ENCODE data around the gene IL32.
"Not testable (repeated sequence)": the region's sequence is repeated elsewhere in the genome, so short reads cannot be mapped to it uniquely, and the experiment has no call there.

The IL32 gene

GRCh38 chr16:3052571-3053329 lies 12.7 kb upstream of the IL32 start:
- not testable (repeated sequence) for DNase-seq

GRCh38 chr16:3053330-3053710 lies 12.1 kb upstream of the IL32 start:
- DNase-seq, result not testable (repeated sequence)

DNA sequence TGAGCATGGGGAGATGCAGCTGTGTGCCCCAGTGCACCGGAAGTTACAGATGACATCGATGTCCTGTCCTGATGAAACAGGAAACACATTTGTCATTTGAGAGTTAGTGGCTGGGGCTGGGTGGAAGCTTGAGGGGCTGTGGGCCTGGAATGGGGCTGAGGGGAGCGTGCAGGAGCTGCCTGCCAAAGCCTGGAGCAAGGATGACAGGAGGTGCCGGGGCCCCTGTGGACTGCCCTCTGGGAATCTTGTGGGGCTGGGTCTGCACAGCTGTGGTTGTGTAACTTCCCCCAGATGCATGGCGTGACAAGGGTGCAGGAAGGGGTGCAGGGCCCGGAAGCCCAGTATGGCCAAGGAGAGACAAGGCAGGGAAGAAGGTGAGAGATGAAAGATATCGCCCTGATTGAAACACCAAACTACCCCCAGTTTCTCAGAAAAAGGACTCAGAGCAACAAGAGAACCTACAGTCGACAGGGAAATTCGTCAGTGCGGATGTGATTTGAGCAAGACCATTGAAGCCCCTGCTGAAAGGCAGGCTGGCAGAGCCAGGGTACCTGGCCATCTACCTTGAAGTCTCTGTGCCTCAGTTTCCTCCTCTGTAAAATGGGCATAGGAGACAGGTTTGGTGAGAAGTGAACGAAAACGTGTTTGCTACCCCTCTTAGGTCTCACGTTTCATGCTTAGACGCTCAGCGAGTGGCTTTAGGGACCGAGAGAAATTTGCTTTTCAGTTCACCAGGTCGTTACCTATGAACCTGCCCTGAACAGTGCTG lies 10.3 kb upstream of the IL32 start:
- no peak for DNase-seq

GRCh38 chr16:3055734-3056115 lies 9.7 kb upstream of the IL32 start:
- not testable (repeated sequence) for DNase-seq

DNA sequence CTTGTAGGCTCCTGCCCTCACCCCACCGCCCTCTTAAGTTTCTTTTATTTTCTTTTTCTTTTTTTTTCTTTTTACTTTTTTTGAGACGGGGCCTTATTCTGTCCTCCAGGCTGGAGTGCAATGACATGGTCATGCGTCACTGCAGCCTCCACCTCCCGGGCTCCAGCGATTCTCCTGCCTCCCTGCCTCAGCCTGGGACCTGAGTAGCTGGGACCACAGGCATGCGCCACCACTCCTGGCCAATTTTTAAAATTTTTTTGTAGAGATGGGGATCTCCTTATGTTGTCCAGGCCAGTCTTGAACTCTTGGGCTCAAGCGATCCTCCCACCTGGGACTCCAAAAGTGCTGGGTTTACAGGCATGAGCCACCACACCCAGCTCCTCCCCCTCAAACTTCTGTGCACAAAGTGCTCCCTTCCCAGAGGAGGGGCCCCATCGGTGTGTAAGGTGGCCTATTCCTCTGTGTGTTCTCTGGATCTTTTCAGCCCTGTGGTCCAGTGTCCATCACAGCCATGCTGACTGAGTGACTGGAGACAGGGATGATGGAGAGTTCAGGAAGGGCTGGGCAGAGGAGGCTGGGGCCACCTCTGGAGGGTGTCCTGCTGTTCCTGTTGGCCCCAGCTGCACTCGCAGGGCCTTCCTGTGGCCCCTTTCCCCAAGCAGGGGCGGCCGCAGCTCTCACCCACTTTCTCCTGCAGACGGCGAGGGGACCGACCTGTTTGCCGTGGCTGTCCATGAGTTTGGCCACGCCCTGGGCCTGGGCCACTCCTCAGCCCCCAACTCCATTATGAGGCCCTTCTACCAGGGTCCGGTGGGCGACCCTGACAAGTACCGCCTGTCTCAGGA lies 8.9 kb upstream of the IL32 start:
- DNase-seq, result no peak

GRCh38 chr16:3057181-3058138 lies 8.0 kb upstream of the IL32 start:
- DNase-seq, result no peak

DNA sequence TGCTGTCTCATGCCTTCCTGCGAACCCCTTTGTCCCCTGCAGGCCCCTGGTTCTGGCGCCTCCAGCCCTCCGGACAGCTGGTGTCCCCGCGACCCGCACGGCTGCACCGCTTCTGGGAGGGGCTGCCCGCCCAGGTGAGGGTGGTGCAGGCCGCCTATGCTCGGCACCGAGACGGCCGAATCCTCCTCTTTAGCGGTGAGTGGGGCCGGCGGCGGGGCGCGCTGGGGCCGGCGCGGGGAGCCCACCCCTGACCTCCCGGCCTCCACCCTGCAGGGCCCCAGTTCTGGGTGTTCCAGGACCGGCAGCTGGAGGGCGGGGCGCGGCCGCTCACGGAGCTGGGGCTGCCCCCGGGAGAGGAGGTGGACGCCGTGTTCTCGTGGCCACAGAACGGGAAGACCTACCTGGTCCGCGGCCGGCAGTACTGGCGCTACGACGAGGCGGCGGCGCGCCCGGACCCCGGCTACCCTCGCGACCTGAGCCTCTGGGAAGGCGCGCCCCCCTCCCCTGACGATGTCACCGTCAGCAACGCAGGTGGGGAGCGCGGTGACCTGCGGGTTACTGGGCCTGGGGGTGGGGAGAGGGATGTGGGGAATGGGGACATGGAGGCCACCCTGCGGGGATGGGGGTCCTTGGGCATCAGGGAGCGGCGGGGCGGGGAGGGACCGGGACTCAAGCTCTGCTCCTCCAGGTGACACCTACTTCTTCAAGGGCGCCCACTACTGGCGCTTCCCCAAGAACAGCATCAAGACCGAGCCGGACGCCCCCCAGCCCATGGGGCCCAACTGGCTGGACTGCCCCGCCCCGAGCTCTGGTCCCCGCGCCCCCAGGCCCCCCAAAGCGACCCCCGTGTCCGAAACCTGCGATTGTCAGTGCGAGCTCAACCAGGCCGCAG lies 7.1 kb upstream of the IL32 start:
- peak; percentile 29 for DNase-seq

DNA sequence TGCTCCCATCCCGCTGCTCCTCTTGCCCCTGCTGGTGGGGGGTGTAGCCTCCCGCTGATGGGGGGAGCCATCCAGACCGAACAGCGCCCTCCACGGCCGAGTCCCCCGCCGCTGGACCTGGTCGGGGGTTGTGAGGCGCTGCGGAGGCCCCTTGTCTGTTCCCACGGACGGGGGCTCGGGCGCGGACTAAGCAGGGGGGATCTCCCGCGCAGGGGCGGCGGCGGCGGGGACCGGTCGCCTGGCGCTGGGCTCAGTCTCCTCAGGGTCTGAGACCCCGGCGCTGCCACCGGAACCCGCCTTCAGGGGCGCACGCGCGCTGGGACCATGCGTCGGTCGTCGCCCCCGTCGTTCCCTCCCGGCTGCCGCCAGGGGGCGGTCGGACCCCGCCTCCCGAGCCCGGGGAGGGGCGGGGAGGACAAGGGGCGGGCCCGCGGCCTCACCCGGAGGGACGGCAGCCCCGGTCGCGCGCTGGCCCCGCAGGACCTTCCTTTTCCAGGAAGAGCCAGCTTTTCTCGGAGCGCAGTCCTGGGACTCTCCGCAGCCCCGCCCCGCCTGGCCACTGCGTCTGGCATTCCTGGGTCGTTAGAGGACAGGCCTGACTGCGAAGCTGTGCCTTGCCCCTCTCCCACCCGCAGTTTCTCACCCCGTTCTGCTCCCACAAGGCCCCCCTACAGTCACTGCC lies 6.3 kb upstream of the IL32 start:
- peak; percentile 87 for DNase-seq

DNA sequence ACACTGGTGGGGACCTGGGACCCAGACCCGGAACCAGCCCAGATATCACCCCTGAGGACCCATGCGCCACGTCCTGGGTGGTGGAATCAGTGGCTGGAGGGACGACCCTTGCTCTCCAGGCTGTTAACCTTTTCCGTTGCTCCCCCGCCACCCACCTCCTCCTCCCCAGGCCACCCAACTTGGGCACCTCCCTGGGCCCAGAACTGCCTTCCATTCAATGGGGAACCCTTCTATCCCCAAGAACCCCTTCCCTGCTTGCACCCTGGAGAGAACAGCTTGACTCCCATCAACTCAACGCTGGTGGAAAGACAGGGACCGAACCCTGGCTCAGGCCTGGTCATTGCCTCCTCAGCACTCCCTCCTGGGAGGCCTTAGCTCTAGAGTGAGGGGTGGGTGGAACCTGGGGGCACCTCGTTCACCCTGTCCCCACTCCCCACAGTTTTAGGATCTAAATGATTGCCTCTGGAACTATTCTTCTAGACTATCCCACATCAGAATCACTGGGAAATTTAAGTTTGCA lies 5.7 kb upstream of the IL32 start:
- no peak for DNase-seq

DNA sequence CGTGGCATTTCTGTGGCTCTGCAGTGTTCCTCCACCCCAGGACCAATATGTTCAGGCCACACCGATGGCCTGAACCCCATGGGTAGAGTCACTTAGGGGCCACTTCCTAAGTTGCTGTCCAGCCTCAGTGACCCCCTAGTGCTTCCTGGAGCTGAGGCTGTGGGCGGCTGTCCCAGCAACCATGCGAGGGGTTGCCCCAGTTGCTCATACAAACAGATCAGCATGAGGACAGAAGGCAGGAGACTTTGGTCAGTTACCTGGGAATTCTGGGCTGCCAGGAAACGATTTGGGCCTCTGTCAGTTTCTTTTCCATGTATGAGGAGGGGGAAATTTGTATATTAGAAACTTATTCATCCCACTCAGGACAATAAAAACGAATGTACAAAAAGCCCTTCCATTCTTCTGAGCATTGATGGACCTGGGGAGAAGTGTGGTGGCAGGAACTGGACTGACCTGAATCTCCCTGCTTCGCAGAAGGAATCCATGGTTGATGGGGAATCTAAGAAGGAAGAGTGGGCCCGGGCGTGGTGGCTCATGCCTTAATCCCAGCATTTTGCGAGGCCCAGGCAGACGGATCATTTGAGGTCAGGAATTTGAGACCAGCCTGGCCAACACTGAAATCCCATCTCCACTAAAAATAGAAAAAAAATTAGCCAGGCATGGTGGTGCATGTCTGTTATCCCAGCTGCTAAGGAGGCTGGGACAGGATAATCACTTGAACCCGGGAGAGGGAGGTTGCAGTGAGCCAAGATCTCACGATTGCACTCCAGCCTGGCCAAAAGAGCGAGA lies 4.9 kb upstream of the IL32 start:
- DNase-seq, result no peak

- DNase-seq, result no peak
These were observed 2.9 kb upstream of the IL32 start for GRCh38 chr16:3062553-3062952.

- peak; percentile 9 for DNase-seq
These were observed 1.6 kb upstream of the IL32 start for GRCh38 chr16:3063625-3064386.

- no peak for DNase-seq
These were observed 451 bp downstream of the IL32 start for GRCh38 chr16:3065742-3066439.

DNA sequence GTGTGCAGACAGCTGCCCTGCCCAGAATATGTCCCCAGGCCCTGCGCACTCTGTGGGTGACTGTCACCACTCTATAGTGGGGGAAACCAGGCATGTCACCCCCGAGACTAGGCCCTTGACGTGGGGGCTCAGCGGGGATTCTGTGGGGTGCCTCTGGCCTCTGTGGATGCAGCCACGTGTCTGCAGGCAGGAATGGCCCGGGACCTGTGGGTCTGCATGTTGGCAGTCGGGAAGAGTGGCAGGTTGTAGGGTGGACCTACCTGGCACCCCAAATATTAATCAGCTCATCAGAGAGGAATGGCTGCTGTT lies 954 bp downstream of the IL32 start:
- no peak for DNase-seq

DNA sequence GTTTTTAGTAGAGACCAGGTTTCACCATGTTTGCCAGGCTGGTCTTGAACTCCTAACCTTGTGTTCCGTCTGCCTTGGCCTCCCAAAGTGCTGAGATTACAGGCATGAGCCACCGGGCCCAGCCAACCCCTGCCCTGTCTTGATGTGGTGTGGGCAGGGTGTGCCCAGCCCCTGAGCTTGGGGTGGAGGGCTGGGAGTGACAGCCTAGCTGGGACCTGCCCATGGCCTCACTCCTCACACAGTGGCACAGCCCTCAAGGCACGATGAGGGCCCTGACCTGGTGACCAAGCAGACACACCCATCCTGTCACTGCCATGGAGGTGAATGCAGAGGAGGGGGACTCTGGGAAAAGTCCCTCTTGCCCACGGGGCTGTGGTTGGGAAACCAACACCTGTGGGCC lies 3.0 kb downstream of the IL32 start:
- no peak for DNase-seq

- not testable (repeated sequence) for DNase-seq
These were observed 3.7 kb downstream of the IL32 start for GRCh38 chr16:3069146-3069545.

DNA sequence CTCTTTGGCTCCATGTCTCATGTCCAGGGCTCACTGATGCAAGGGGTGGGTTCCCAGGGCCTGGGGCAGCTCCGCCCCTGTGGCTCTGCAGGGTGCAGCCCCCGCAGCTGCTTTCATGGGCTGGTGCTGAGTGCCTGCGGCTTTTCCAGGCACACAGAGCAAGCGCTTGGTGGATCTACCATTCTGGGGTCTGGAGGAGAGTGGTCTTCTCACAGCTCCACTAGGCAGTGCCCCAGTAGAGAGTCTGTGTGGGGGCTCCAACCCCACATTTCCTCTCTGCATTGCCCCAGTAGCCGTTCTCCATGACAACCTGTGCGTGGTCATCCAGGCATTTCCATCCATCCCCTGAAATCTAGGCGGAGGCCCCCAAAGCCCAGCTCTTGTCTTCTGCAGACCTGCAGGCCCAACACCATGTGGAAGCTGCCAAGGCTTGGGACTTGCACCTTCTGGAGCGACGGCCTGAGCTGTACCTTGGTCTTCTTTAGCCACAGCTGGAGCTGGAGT lies 5.2 kb downstream of the IL32 start:
- no peak for DNase-seq

DNA sequence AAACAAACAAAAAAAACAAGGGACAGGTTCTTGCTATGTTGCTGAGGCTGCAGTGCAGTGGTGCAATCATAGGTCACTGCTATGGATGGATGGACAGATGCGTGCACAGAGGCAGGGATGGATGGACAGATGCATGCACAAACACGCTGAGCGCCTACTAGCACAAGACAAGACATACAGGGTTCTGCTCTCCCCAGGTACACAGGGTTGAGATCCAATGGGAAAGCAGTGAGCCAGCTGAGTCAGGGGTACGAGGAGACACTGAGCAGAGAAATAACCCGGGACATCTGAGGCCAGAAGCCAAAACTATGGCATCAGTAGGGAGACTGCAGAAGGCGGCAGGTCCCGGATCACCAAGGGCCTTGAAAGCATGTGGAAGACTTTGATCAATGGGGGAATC lies 6.2 kb downstream of the IL32 start:
- DNase-seq, result no peak
